A549 (cell line): Measurements from ENCODE around the gene IL4I1. TPM values are rescaled to one million over a fixed set of nuclear protein-coding genes. Genes with fewer than 3 reads are reported as not detected.

Source experiments
- ATAC-seq, 2 experiments: fragments of 200-7000 bp in 1 of 2; fragments of >200 bp in 1 of 2; cut with Nextera tagmentation in 1 of 2; cut with Tn5 transposase in 1 of 2; 3 replicates each; pipeline versions ENCODE4 v1.8.0 to v1.9.1; 2018 to 2020; ENCODE audit warnings: mild to moderate bottlenecking in 1 of 2, moderate library complexity in 1 of 2
- CTCF ChIA-PET: fragments of 300-600 bp; sonication (Branson Sonifier 250); formaldehyde crosslinking; extraction: SDS; loops from one replicate; lab custom pipeline; 2021; ENCODE audit warnings: antibody characterized with exemption, inconsistent platforms; lab: Yijun Ruan, JAX
- POLR2A ChIA-PET: fragments of 350-600 bp; formaldehyde crosslinking; extraction: SDS; loops from one replicate; lab custom pipeline; 2021; ENCODE audit warnings: antibody characterized with exemption, inconsistent platforms; lab: Yijun Ruan, JAX
- DNase-seq, 2 experiments: peaks; one replicate each; pipeline versions ENCODE4 v3.0.0 to v3.0.0-alpha.2; 2011 to 2016; ENCODE audit warnings: low read depth in 1 of 2, low spot score in 1 of 2
- FAIRE-seq: peaks from 2 replicates; lab custom pipeline; 2011; peaks lifted over from hg19 to GRCh38; lab: Jason Lieb, UNC
- H3K27ac ChIP-seq, 2 experiments: fragments of >200 bp; sonication (Bioruptor Twin); formaldehyde crosslinking; 3 replicates each; pipeline ENCODE4 v1.5.1; 2016 to 2017
- H3K4me1 ChIP-seq: fragments of >200 bp; sonication (Bioruptor Twin); formaldehyde crosslinking; 3 replicates; pipeline ENCODE4 v1.6.1; 2016
- H3K4me2 ChIP-seq: fragments of >200 bp; sonication (Bioruptor Twin); formaldehyde crosslinking; 3 replicates; pipeline ENCODE4 v1.6.1; 2016
- H3K4me3 ChIP-seq: fragments of >200 bp; sonication (Bioruptor Twin); formaldehyde crosslinking; 3 replicates; pipeline ENCODE4 v1.5.1; 2016
- H3K9me3 ChIP-seq: fragments of >200 bp; sonication (Bioruptor Twin); formaldehyde crosslinking; 3 replicates; pipeline ENCODE4 v1.6.1; 2016
- BHLHE40 ChIP-seq: IDR thresholded peaks from 2 replicates; pipeline ENCODE4 v1.6.1; 2012; ENCODE audit warnings: low read depth, low read length, inconsistent platforms
- CBX8 ChIP-seq: fragments of 200-600 bp; sonication (generic); IDR thresholded peaks from 2 replicates; pipeline ENCODE4 v1.6.1; 2016
- CHD4 ChIP-seq: fragments of 200-600 bp; sonication (generic); IDR thresholded peaks from 2 replicates; pipeline ENCODE4 v1.6.1; 2016; ENCODE audit warnings: antibody characterized with exemption, mild to moderate bottlenecking, borderline replicate concordance
- GATA3 ChIP-seq: IDR thresholded peaks from 2 replicates; pipeline ENCODE4 v1.6.1; 2012; ENCODE audit warnings: borderline replicate concordance
- HDAC2 ChIP-seq: fragments of 200-600 bp; sonication (generic); IDR thresholded peaks from 2 replicates; pipeline ENCODE4 v1.6.1; 2016
- HES2 ChIP-seq: fragments of >200 bp; sonication (Bioruptor Twin); formaldehyde crosslinking; IDR thresholded peaks from 2 replicates; pipeline ENCODE4 v1.6.1; 2016
- HMGXB4 ChIP-seq: fragments of 250-450 bp; sonication (Bioruptor Pico); IDR thresholded peaks from 2 replicates; pipeline ENCODE4 v1.5.0; 2021; ENCODE audit warnings: mild to moderate bottlenecking, moderate library complexity, borderline replicate concordance
- JUNB ChIP-seq: fragments of >200 bp; sonication (Bioruptor Twin); formaldehyde crosslinking; IDR thresholded peaks from 2 replicates; pipeline ENCODE4 v1.6.1; 2016
- NR3C1 ChIP-seq: fragments of >200 bp; sonication (Bioruptor Twin); formaldehyde crosslinking; IDR thresholded peaks from 3 replicates; pipeline ENCODE4 v1.6.1; 2017
- RARB ChIP-seq: fragments of 250-450 bp; sonication (Bioruptor Pico); IDR thresholded peaks from 2 replicates; pipeline ENCODE4 v1.8.0; 2021; ENCODE audit warnings: mild to moderate bottlenecking, moderate library complexity
- RCOR1 ChIP-seq: fragments of 150-350 bp; IDR thresholded peaks from 2 replicates; pipeline ENCODE4 v1.6.1; 2014; ENCODE audit warnings: antibody characterized with exemption, low read length, low read depth
- RFX5 ChIP-seq: fragments of 450-650 bp; IDR thresholded peaks from 2 replicates; pipeline ENCODE4 v1.7.1; 2014; ENCODE audit warnings: antibody characterized with exemption, mild to moderate bottlenecking, moderate library complexity
- RNF2 ChIP-seq: fragments of 200-600 bp; sonication (generic); IDR thresholded peaks from 2 replicates; pipeline ENCODE4 v1.6.1; 2016; ENCODE audit warnings: low read depth, mild to moderate bottlenecking, antibody characterized with exemption, moderate library complexity, borderline replicate concordance
- TP53 ChIP-seq: fragments of 250-450 bp; sonication (Bioruptor Pico); IDR thresholded peaks from 2 replicates; pipeline ENCODE4 v1.5.0; 2021; ENCODE audit warnings: mild to moderate bottlenecking, moderate library complexity
- ZFP36 ChIP-seq: fragments of 450-650 bp; IDR thresholded peaks from 2 replicates; pipeline ENCODE4 v1.6.1; 2014; ENCODE audit warnings: borderline replicate concordance; ENCODE audit not compliant: partially characterized antibody
- ZSCAN20 ChIP-seq: fragments of 250-450 bp; sonication (Bioruptor Pico); IDR thresholded peaks from 2 replicates; pipeline ENCODE4 v1.8.0; 2022; ENCODE audit warnings: mild to moderate bottlenecking, moderate library complexity
- WGBS: methylation state at CpG from one replicate; pipeline ENCODE4 v1.1.6; 2017; ENCODE audit errors: missing lambda C conversion rate; 5-methylcytosine and 5-hydroxymethylcytosine counted together
- polyA plus RNA-seq, 4 experiments: library from polyadenylated mRNA; depleted of rRNA in 3 of 4; stranded (reverse); fragments of >200 nt; fragmentation: RNase III in 1 of 4; extraction: RNeasy Plus Mini Kit Qiagen cat#74134 plus additional on column Dnase treatment in 1 of 4; gene quantifications; 2 replicates in 3 of 4; 3 replicates in 1 of 4; pipeline ENCODE4 v1.2.3, GENCODE V29; 2011 to 2017
- TF ChIP-seq, protein P1 (sequence below): IDR thresholded peaks from 2 replicates; pipeline ENCODE4 v1.6.1; 2012
- TF ChIP-seq, protein P2 (sequence below): fragments of 250-450 bp; sonication (Bioruptor Pico); IDR thresholded peaks from 2 replicates; pipeline ENCODE4 v1.5.0; 2020; ENCODE audit warnings: low read depth, mild to moderate bottlenecking, moderate library complexity
- TF ChIP-seq, protein P3 (sequence below): fragments of >200 bp; sonication (Bioruptor Twin); formaldehyde crosslinking; IDR thresholded peaks from 3 replicates; pipeline ENCODE4 v1.5.1; 2016

Gene IL4I1
- polyA plus RNA-seq, 2 of the 4 experiments (the other 2 are of a cell fraction): 0.18 to 0.62 TPM

- TF ChIP-seq, protein P1, sequence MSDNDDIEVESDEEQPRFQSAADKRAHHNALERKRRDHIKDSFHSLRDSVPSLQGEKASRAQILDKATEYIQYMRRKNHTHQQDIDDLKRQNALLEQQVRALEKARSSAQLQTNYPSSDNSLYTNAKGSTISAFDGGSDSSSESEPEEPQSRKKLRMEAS: no peak
- 0 out of 2 replicates have a peak, but pooled peaks have one; percentile 31 for TF ChIP-seq TP53 (CRISPR knock-in tag)
- no peak for TF ChIP-seq HMGXB4 (CRISPR knock-in tag)
- TF ChIP-seq RCOR1: no peak
- no peak for TF ChIP-seq CBX8
- peak; percentile 60 for TF ChIP-seq ZFP36
- Histone ChIP-seq H3K4me3 (peak overlapping the region; percentile 95; the same call in 1 of the 3 replicates), H3K4me2 (peak overlapping the region; percentile 90), H3K9me3 (no peaks in the 10 kb centered on the region), H3K27ac (peak overlapping the region in 1 of 2 experiments; percentile 98; a peak in 2 of 6 replicates), H3K4me1 (peaks cover 31% of the 10 kb centered on the region)
- WGBS: 92% methylated on average over 11 of the region's 11 CpGs
- ChIA-PET POLR2A (no interaction called here), CTCF (interaction anchor here (0.8 to 1.8 kb wide), 2 partner anchors 9 to 15 kb away, joined by 3 to 5 read pairs; no protein-coding TSS in a partner anchor)
- FAIRE-seq (no peak), DNase-seq (no peak), ATAC-seq (no peak)
Measured at GRCh38 chr19:49874503-49875157, 22.1 kb downstream of the IL4I1 start.

DNA sequence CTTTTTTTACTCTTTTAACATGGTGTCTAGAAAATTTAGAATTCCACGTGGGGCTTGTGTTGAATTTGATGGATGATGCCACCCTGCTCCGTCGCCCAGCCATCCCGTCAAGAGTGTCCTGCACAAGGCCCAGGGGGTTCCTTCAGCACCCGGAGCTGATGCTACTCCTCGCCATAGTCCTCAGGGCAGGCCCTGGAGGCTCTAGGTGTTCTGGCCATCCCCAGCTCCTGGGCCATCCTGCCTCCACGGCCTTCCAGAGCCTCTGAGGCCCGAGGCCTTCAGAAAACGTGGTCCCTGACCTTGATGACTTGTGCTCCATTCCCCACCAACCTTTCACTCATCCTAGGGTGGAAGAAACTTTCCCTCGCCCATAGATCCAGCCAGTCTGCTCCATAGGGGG is 22.9 kb downstream of the IL4I1 start:
- H3K27ac ChIP-seq: no peak overlapping the region

GRCh38 chr19:49873129-49873521 is 23.6 kb downstream of the IL4I1 start:
- H3K4me3 ChIP-seq: no peak overlapping the region
- no peak for FAIRE-seq
- TF ChIP-seq HES2 (no peak), RNF2 (no peak), ZSCAN20 (CRISPR knock-in tag) (no peak), HDAC2 (no peak), RARB (CRISPR knock-in tag) (no peak), RFX5 (no peak)
- TF ChIP-seq, protein P2, sequence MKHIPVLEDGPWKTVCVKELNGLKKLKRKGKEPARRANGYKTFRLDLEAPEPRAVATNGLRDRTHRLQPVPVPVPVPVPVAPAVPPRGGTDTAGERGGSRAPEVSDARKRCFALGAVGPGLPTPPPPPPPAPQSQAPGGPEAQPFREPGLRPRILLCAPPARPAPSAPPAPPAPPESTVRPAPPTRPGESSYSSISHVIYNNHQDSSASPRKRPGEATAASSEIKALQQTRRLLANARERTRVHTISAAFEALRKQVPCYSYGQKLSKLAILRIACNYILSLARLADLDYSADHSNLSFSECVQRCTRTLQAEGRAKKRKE (CRISPR knock-in tag): no peak
- TF ChIP-seq, protein P3, sequence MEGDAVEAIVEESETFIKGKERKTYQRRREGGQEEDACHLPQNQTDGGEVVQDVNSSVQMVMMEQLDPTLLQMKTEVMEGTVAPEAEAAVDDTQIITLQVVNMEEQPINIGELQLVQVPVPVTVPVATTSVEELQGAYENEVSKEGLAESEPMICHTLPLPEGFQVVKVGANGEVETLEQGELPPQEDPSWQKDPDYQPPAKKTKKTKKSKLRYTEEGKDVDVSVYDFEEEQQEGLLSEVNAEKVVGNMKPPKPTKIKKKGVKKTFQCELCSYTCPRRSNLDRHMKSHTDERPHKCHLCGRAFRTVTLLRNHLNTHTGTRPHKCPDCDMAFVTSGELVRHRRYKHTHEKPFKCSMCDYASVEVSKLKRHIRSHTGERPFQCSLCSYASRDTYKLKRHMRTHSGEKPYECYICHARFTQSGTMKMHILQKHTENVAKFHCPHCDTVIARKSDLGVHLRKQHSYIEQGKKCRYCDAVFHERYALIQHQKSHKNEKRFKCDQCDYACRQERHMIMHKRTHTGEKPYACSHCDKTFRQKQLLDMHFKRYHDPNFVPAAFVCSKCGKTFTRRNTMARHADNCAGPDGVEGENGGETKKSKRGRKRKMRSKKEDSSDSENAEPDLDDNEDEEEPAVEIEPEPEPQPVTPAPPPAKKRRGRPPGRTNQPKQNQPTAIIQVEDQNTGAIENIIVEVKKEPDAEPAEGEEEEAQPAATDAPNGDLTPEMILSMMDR: no peak
- TF ChIP-seq, all 56 proteins: peak for 0
- DNase-seq: no peak
- ATAC-seq: no peak
- CTCF ChIA-PET: no interaction called here
- Histone ChIP-seq H3K4me2 (no peak overlapping the region), H3K4me1 (peaks cover 29% of the 10 kb centered on the region), H3K27ac (no peak overlapping the region), H3K9me3 (no peaks in the 10 kb centered on the region)
- WGBS: 95% methylated on average over 29 of the region's 29 CpGs
- POLR2A ChIA-PET: no interaction called here

More for the DNA sequence above, 22.9 kb downstream of the IL4I1 start:
- no peak for FAIRE-seq
- ATAC-seq: no peak
- no peak overlapping the region for H3K4me3 ChIP-seq
- H3K4me1 ChIP-seq: peaks cover 27% of the 10 kb centered on the region
- TF ChIP-seq, protein P2 (CRISPR knock-in tag): no peak
- TF ChIP-seq HES2 (no peak), GATA3 (no peak), RNF2 (no peak), JUNB (no peak), CHD4 (no peak), NR3C1 (no peak), BHLHE40 (no peak)
- ChIA-PET CTCF (interaction anchor here (0.8 to 1.8 kb wide), 2 partner anchors 8 to 16 kb away, joined by 3 to 5 read pairs; no protein-coding TSS in a partner anchor), POLR2A (no interaction called here)
- DNase-seq: no peak
- no peaks in the 10 kb centered on the region for H3K9me3 ChIP-seq
- WGBS: 84% methylated on average over 10 of the region's 10 CpGs
- no peak overlapping the region for H3K4me2 ChIP-seq
